HEK293T (cell line): ENCODE data around the gene SNAP29.
A peak's percentile ranks its signal among the peaks of the same experiment; 100 is the strongest.

Experiments used
- BHLHE40 ChIP-seq: fragments of 450-650 bp; IDR thresholded peaks from 2 replicates; pipeline ENCODE4 v1.6.1; 2016; ENCODE audit warnings: mild to moderate bottlenecking, moderate library complexity, borderline replicate concordance
- ELF4 ChIP-seq: fragments of 450-650 bp; IDR thresholded peaks from 2 replicates; pipeline ENCODE4 v1.6.1; 2017; ENCODE audit warnings: antibody characterized with exemption
- FOXA1 ChIP-seq: fragments of 450-650 bp; IDR thresholded peaks from 2 replicates; pipeline ENCODE4 v1.6.1; 2016; ENCODE audit warnings: mild to moderate bottlenecking
- FOXK2 ChIP-seq: fragments of 450-650 bp; IDR thresholded peaks from 2 replicates; pipeline ENCODE4 v1.6.1; 2016; ENCODE audit warnings: mild to moderate bottlenecking
- FOXM1 ChIP-seq: fragments of 450-650 bp; IDR thresholded peaks from 2 replicates; pipeline ENCODE4 v1.6.1; 2017; ENCODE audit warnings: mild to moderate bottlenecking, borderline replicate concordance
- HDGF ChIP-seq: fragments of 450-650 bp; IDR thresholded peaks from 2 replicates; pipeline ENCODE4 v1.6.1; 2017; ENCODE audit warnings: antibody characterized with exemption, borderline replicate concordance
- LEF1 ChIP-seq: fragments of 450-650 bp; IDR thresholded peaks from 2 replicates; pipeline ENCODE4 v1.6.1; 2017; ENCODE audit warnings: mild to moderate bottlenecking, borderline replicate concordance
- SP1 ChIP-seq: fragments of 450-650 bp; IDR thresholded peaks from 2 replicates; pipeline ENCODE4 v1.6.1; 2017
- TARDBP ChIP-seq: fragments of 450-650 bp; IDR thresholded peaks from 2 replicates; pipeline ENCODE4 v1.6.1; 2016
- ZNF384 ChIP-seq: fragments of 450-650 bp; IDR thresholded peaks from 2 replicates; pipeline ENCODE4 v1.6.1; 2016

DNA sequence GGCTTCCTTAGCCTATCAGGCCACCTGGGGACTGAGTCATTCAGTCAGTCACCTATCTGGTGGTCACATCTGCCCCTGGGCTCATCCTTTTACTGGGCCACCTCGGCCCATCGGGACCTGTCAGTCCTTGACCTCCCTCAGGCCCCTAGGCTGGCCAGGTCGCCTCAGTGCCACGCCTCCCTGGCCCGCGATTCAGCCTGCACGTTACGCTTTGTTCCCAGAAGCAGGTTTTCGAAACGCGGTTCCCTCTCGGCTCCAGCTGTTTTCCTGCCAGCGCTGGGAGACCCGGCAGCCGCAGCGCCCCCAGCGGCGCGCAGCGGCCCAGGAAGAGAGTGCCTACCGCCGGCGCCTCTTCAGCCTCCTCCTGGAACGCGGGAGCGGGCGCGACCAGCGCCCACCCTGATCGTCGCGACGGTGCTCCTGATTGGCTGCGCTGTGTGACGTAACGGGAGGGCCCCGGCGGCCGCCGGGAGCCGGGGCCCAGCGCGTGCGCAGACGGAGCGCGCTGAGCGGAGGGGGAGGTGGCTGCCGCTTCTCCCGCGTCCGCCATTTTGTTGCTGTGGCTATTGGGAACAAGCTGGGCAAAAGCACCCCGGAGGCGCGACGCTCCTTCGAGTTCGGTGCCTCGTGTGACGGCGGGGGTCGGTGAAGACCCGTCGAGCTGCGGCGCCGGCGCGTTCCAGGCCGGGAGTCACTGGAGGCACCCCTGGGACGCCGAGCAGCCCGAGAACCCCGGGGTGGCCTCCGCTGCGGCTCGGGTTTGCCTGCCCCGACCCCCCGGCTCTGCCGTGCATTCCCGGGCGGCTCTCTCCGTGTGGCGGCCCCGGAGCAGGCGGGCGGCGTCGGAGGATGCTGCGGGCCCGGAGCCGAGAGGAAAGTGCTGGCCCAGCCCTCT, 58.4 kb downstream of the SNAP29 start, which contains the start of gene CRKL:
- no peak for TF ChIP-seq ZNF384
- no peak for TF ChIP-seq BHLHE40
- TF ChIP-seq SP1: no peak
- TF ChIP-seq TARDBP: no peak
- no peak for TF ChIP-seq FOXA1
- no peak for TF ChIP-seq FOXM1
- peak; percentile 26; the same call in 1 of the 2 replicates for TF ChIP-seq HDGF
- TF ChIP-seq ELF4: no peak
- TF ChIP-seq FOXK2: no peak
- TF ChIP-seq LEF1: no peak
